ENCODE results near the gene SET. TPM values are rescaled to one million over a fixed set of nuclear protein-coding genes. Genes with fewer than 3 reads are reported as not detected.

Gene SET
- total RNA-seq, 1 donor from 2014 or later = 663 TPM

DNA sequence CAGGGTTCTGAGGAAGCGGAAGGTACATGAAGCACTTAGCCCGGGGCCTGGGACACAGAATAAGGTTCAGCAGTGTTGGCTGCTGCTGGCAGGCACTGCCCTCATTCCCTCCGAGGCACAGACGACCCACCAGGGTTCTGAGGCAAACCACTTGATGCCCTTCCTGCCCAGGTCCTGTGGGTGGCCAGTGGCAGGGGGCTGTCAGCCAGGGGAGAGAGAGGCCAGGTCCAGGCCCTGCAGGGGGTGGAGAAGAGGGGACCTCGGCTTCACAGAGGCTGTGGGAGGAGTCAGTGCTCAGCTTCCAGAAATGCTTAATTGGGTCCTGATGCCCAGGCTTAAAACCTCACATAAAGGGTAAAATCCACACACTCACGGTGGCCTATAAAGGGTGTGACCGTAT lies 39.3 kb downstream of the SET start:
- Histone ChIP-seq H3K4me3 (ENCODE audit: low read depth, low read length) (no peak overlapping the region), H3K36me3 (ENCODE audit: control insufficient read depth, insufficient read depth, low read length) (no peaks in the 10 kb centered on the region), H3K27me3 (ENCODE audit: control insufficient read depth, insufficient read depth, low read length) (no peaks in the 10 kb centered on the region)
- TF ChIP-seq, protein P1, sequence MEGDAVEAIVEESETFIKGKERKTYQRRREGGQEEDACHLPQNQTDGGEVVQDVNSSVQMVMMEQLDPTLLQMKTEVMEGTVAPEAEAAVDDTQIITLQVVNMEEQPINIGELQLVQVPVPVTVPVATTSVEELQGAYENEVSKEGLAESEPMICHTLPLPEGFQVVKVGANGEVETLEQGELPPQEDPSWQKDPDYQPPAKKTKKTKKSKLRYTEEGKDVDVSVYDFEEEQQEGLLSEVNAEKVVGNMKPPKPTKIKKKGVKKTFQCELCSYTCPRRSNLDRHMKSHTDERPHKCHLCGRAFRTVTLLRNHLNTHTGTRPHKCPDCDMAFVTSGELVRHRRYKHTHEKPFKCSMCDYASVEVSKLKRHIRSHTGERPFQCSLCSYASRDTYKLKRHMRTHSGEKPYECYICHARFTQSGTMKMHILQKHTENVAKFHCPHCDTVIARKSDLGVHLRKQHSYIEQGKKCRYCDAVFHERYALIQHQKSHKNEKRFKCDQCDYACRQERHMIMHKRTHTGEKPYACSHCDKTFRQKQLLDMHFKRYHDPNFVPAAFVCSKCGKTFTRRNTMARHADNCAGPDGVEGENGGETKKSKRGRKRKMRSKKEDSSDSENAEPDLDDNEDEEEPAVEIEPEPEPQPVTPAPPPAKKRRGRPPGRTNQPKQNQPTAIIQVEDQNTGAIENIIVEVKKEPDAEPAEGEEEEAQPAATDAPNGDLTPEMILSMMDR (IDR thresholded peaks at IDR 0.05; ENCODE audit: insufficient read depth, low read length, poor library complexity, severe bottlenecking) = no peak
- DNase-seq (ENCODE audit: low read depth) = no peak

DNA sequence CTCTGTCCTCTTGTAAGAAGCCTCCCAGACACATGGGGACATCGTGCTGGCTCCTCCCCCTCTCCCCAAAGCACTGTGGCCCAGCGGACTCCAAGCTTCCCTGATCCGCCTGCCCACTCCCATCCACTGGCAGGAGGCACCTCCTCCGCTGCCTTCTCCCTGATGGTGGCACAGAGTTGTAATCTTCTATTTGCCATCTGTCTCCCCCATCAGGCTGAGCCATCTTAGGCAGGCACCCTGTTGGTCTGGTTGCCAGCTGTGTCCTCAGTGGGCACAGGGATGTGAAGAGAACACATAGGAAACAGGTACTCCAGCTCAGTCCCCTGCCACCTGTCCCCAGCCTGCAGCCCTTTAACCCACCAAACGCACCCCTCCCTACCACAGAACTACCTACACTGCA lies 40.3 kb downstream of the SET start:
- H3K27me3 ChIP-seq (ENCODE audit: control insufficient read depth, insufficient read depth, low read length) = no peaks in the 10 kb centered on the region
- no peak for DNase-seq (ENCODE audit: low read depth)
- no peak overlapping the region for H3K4me3 ChIP-seq (ENCODE audit: low read depth, low read length)
- TF ChIP-seq, protein P1 (IDR thresholded peaks at IDR 0.05; ENCODE audit: insufficient read depth, low read length, poor library complexity, severe bottlenecking) = no peak
- H3K36me3 ChIP-seq (ENCODE audit: control insufficient read depth, insufficient read depth, low read length) = no peaks in the 10 kb centered on the region

DNA sequence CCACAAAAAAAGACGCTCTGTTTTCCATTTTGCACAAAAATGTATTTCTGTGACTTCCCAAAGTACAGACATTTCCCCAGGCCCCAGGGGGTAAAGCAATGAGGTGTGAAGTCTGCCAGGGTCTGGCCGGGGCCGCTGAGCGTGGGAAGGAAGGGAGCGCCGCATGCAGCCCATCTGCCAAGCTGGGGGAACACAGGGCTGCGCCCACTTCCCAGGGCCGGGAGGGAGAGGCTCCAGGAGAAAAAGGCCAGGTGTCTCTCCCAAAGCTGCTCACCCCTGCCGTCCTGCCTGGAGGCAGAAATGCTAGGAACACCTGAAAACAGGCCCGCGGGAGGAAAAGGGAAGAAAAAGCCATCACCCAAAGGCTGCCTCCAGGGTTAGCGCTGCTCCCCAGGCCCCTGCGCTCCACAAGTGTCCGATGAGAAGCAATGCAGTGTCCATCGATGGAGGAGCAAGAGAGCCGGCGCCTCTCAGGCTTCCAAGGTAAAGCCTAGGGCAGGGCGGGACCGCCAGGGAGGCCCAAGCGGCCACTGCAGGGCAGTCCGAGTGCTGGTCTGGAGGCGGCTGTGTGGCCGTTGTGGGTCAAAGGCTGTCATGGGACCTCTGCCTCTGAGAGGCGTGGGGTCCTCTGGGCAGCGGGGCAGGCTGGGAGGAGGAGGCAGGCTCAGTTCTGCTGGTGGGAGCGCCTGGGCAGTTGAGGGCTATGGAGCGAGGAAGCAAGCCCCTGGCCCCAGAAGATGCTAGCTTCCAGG lies 40.9 kb downstream of the SET start:
- H3K36me3 ChIP-seq (ENCODE audit: control insufficient read depth, insufficient read depth, low read length) = no peaks in the 10 kb centered on the region
- no peak for DNase-seq (ENCODE audit: low read depth)
- no peaks in the 10 kb centered on the region for H3K27me3 ChIP-seq (ENCODE audit: control insufficient read depth, insufficient read depth, low read length)
- H3K4me3 ChIP-seq (ENCODE audit: low read depth, low read length) = no peak overlapping the region
- TF ChIP-seq, protein P1 (IDR thresholded peaks at IDR 0.05; ENCODE audit: insufficient read depth, low read length, poor library complexity, severe bottlenecking) = no peak

DNA sequence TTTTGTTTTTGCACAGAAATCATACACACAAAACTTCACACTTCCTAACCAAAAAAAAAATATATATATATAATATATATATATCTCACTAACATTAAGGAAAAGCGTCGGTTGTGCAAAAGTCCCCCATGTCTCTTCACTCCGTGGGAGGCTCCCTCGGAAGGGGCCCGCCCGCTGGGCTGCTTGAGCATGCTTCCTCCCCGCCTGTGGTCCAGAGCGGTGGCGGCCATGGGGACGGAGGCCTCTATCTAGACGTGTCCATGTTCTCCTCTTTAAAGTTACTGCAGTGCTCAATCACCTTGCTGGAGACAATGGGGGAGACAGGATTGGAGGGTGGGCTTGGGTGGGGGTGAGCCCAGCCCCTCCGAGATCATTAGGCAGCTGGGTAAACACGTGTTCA lies 42.1 kb downstream of the SET start:
- Histone ChIP-seq H3K36me3 (ENCODE audit: control insufficient read depth, insufficient read depth, low read length) (no peaks in the 10 kb centered on the region), H3K27me3 (ENCODE audit: control insufficient read depth, insufficient read depth, low read length) (no peaks in the 10 kb centered on the region), H3K4me3 (ENCODE audit: low read depth, low read length) (no peak overlapping the region)
- TF ChIP-seq, protein P1 (IDR thresholded peaks at IDR 0.05; ENCODE audit: insufficient read depth, low read length, poor library complexity, severe bottlenecking) = no peak
- DNase-seq (ENCODE audit: low read depth) = no peak

DNA sequence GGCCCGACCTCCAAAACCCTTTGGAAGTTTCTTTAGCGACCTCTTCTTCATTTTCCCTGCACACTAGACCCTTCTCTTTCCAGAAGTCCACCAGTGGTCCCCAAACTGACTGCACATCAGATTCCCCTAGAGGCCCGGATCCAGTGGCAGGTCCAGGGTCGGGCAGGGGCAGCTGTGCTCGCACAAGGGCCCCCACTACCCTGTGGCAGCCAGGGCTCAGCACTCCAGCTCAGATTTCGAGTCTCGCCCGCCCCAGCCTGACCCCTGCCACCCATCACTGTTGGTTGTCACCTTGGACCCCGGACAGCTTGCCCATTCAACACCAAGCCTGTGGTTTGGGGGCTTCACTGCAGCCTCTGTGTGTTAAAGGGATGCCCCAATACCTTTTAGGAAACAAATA lies 42.7 kb downstream of the SET start:
- TF ChIP-seq, protein P1 (IDR thresholded peaks at IDR 0.05; ENCODE audit: insufficient read depth, low read length, poor library complexity, severe bottlenecking) = no peak
- Histone ChIP-seq H3K36me3 (ENCODE audit: control insufficient read depth, insufficient read depth, low read length) (no peaks in the 10 kb centered on the region), H3K27me3 (ENCODE audit: control insufficient read depth, insufficient read depth, low read length) (no peaks in the 10 kb centered on the region), H3K4me3 (ENCODE audit: low read depth, low read length) (no peak overlapping the region)
- no peak for DNase-seq (ENCODE audit: low read depth)

DNA sequence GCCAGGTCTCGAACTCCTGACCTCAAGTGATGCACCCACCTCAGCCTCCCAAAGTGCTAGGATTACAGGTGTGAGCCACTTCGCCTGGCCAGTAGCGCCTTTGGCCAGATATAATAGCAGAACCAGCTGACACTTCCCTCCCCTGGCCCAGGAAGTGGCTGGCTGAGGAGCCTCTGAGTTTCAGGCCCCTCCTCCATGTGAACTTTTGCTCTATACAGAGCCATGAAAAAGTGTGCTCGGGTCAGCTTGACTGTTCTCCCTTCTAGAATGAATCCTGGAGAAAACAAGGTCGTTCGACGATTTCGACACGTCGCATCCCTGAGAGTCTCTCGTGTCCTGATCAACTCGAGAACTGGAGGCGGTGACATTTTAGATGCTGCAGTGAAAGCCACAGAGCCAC lies 43.6 kb downstream of the SET start:
- H3K4me3 ChIP-seq (ENCODE audit: low read depth, low read length) = no peak overlapping the region
- no peaks in the 10 kb centered on the region for H3K36me3 ChIP-seq (ENCODE audit: control insufficient read depth, insufficient read depth, low read length)
- no peak for DNase-seq (ENCODE audit: low read depth)
- H3K27me3 ChIP-seq (ENCODE audit: control insufficient read depth, insufficient read depth, low read length) = no peaks in the 10 kb centered on the region
- TF ChIP-seq, protein P1 (IDR thresholded peaks at IDR 0.05; ENCODE audit: insufficient read depth, low read length, poor library complexity, severe bottlenecking) = no peak
